Muscle of arm (tissue), 12 donors: ENCODE data around the gene FAM83C. TPM values are rescaled to one million over a fixed set of nuclear protein-coding genes. Genes with fewer than 3 reads are reported as not detected.

Experiments used
- DNase-seq: peaks from one replicate; pipeline ENCODE4 v3.0.0-alpha.2; 2013
- polyA plus RNA-seq, 12 donors: library from polyadenylated mRNA; unstranded; fragments of 120-200 nt; gene quantifications; one replicate each; pipeline ENCODE4 v1.2.1, GENCODE V29; 2013; ENCODE audit not compliant: insufficient read length in 12 of 12

The FAM83C gene
- polyA plus RNA-seq, 12 donors: 1.4 to 12.1 (median 4.5) TPM; not detected in 9

DNA sequence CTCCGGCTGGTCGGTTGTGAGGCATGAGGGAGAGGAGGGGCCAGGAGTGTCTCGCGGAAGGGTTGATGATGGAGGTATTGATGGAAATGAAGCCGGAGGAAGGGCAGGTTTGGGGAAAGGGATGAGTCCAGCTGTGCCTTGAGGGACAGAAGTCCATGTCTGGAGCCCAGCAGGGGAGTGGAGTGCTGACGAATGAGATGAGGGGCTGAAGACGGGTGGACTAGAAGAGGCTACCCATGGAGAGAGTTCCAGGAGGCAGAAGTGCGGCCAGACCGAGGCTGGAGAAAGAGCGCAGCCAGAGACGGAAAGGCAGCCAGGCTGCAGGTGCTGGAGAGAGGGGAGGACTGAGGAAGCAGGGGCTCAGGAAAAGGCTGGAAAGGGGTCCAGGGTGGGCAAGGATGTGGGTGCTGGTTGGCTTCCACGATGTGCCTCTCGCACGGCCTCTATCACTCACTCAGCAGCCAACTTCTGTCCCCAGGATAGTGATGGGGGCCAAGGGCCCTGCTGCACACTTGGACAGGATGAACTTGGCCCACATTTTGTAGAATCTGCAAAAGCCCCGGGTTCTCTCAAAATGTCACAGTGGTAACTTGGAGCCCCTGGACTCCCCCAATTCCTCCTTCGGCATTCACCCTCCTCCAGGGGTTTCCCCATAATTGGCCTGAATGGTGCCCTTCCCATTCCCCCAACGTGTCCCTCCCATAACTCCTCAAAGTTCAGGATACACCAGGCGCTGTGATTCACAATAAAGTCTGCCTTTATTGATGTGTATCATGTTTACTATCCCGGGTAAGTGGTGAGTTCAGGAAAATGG, 7.0 kb downstream of the FAM83C start:
- no peak for DNase-seq

DNA sequence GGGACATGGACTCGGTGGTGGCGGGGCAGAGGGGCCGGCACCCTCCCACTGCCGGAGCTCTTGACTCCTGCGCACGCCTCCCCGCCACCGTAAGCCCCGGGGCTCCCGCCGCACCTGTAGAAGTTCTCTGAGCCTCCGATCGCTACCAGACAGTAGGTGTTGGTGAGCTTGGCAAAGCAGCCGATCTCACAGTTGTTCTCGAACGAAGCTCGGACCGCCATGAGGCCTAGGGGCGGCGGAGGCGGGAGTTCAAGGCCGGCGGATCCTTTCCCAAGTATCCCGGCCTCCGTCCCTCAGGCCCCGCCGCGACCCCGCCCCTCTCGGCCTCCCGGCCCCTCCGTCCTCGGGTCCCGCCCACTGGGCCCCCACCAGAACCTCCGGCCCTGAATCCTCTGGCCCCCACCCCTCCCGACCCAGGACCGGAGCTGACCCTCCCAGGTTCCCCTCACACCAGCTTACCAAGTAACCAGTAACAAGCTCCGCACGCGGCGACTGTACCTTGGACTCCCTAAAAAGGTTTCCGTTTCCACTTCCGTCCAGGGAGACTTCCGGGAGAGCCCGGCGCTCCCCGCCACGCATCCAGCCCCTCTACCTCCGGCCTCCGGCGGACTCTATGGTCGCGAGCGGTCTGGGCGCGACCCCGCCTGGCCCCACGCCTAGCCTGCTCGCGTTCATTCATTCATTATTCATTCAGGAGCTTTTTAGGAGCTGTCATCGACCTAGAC, 7.8 kb downstream of the FAM83C start, which contains the start of gene EIF6:
TSS of gene EIF6 (minus strand) at position 506 of the 725 bp plus-strand sequence. CDS start at position 221, 285 bp downstream.
- peak; percentile 93 for DNase-seq

DNA sequence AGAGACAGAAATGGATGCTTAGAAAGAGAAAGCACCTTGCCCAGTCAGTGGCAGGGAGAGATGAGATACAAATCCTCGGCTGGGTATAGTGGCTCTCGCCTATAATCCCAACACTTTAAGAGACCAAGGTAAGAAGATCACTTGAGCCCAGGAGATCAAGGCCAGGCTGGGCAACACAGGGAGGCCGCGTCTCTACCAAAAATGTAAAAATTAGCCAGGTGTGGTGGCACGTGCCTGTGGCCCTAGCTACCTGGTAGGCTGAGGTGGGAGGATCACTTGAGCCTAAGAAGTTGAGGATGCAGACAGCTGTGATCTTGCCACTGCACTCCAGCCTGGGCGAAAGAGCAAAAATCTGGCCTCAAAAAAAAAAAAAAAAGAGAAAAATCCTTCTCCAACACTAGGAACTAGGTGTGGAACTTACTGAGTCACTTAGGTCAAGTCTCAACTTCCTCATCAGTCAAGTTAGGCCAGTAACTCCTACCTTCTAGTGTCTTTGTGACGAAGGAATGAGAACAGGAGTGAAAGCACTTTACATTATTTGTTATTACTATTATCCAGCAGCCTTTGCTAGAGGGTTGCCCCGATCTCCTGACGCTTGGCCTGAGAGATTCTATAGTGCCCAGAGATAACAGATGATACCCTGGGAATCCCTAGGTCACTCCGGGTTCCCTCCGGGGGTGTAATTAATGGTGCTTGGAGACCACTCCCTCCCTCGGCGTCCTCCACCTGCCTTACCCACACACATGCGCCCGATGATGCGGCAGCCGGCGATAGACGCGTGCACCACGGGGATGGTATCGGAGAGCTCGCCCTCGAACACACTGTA, 8.6 kb downstream of the FAM83C start:
- no peak for DNase-seq

DNA sequence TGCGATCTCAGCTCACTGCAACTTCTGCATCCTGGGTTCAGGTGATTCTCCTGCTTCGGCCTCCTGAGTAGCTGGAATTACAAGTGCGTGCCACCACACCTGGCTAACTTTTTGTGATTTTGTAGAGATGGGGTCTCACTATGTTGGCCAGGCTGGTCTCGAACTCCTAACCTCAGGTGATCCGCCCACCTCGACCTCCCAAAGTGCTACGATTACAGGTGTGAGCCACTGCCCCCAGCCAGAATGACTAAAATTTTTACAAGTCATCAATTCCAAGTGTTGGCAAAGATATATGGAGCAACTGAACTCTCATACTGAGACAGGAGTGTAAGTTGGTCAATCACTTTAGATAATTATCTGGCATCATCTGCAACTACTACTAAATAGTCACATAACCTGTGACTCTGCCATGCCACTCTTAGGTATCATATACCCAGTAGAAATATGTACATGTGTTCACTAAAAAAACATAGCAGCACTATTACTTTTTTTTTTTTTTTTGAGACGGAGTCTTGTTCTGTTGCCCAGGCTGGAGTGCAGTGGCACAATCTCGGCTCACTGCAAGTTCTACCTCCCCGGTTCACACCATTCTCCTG, 10.6 kb downstream of the FAM83C start:
- DNase-seq: no peak

DNA sequence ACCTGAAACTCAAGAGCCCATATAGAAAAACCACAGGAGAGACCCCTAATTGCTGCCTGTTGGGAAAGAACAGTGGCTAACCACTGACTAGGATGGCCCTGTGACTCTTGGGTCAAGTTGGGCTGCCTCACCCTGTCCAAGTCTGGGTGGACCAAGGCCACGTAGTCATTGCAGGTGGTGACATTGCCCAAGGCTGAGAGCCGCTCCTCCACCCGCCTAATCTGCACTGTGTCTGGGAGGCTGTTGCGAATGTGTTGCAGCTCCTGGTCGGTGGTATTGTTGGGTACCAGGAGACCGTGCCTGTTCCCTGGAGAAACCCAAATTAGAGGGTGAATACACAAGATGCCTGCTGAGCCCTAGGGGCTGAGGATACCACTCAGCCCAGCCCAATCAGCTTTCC, 11.7 kb downstream of the FAM83C start:
- no peak for DNase-seq

DNA sequence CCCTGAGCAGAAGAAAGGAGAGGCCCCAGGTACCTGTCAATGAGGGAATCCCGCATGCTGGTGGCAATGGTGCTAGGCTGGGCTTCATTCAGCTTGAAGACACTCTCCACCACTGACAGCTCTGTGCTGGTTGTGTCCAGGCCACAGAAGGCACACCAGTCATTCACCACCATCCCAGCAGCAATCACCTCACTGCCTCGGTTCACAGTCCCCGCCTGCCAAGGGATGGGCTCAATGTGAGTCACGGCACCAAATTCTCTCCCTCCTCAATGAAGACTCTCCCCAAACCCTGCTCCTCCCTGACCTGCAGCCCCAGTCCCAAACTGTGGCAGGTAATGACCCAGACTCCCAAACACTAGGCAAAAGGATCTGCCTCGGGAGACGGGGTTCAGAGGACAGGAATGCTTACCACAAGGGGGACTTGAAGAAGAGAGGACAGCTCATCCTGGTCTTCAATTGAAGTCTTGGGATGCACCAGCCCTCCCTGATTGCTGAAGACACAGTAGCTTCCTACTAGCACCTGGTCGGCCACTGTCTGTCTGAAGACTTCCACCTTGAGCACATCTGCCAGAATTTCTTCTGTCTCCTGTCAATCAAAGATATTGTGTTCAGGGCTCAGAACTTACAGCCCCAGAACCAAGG, 12.6 kb downstream of the FAM83C start:
- no peak for DNase-seq

DNA sequence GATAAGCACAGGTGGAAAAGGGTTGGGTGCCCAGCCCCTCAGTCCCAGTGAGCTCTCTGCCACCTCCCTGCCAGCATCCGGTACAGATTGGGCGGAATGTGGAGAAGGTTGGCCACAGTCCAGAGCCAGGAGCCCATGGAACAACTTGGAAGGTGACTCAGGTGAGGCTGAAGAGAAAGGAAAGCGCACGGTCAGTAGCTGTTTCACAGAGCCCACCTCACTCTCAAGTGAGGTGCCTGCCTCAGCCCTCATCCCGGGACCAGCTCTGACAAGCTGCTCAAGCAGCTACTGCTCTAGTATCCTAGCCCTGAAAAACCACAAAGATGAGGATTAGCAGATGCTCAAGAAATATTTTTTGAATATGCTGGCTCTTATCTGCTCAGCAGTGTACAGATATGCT, 13.2 kb downstream of the FAM83C start:
- DNase-seq: no peak

DNA sequence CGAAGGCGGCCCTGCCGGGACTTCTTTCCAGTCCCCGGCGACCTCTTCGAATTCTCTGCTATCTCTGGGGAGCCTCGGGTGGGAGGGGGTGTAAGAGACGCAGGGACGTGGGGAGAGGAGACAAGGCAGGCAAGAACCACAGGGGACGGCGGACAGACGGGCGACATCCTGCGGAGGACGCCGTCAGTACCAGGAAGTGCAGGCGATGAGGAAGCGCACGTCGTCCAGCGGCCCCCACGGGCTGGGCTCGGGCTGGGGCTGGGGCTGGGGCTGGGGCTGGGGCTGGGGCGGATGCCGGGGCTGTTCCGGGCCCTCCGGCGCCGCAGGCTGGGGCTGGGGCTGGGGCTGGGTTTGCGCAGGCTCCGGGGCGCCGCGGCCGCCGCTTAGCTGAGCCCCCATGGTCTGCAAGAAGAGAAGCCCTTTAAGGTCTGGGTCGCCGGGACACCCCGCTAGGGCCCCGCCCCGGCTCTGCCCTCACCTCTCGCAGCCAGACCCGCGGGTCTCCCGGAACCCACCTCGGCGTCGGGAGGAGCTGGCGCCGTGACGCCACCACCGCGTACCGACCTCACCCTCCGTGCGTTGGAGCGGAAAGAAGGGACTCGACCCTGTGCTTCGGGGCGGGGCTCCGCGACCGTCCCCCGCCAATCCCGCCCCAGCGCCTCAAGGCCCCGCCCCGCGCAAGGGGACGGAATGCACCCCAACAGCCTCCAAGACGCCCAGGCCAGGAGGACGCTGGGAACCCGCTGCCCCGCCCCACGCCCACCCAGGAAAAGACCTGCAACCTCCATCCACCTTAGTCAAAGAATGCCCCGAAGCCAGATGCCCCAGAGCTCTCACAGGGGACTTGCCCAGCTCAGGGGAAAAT, 14.5 kb downstream of the FAM83C start, which contains the start of gene MMP24OS:
TSS of gene MMP24OS (minus strand) at position 592 of the 865 bp plus-strand sequence. CDS start at position 399, 193 bp downstream.
- peak; percentile 89 for DNase-seq

DNA sequence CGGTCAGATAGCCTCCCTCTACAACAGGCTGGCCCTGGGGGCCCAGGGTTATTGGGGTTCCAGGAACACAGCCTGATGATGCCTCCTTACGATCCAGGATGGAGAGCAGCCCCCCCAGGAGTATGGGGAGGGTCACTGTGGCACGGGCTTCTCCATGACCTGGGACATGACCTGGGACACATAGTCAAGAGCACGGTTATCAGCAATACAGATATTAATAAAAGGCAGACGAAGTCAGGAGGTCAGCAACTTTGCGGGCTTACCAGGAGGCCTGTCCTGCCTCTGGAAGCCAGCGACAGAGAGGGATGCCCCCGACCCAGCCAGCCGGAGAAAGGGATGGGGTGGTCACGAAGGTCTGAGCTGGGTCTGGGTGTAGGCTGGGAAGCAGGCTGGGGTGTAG, 15.1 kb downstream of the FAM83C start:
- DNase-seq: no peak

DNA sequence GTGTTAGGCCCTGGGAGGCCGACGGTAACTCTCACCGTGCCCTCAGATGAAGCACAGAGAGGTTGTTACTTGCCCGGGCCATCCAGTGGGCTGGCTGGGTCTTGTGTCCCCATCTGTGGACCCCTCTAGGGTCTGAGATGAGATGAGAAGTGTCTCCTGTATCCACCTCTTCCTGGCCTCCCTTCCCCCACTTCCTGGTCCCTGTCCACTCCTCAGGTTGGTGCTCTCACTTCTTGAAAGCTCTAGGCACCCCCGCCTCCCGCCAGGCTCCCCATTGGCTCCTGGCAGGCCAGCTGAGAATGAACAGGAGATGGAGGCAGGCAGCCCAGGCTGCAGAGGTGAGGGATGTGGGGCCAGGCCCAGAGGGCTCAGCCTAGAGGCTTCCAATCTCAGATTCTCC, 15.8 kb downstream of the FAM83C start:
- DNase-seq: no peak

DNA sequence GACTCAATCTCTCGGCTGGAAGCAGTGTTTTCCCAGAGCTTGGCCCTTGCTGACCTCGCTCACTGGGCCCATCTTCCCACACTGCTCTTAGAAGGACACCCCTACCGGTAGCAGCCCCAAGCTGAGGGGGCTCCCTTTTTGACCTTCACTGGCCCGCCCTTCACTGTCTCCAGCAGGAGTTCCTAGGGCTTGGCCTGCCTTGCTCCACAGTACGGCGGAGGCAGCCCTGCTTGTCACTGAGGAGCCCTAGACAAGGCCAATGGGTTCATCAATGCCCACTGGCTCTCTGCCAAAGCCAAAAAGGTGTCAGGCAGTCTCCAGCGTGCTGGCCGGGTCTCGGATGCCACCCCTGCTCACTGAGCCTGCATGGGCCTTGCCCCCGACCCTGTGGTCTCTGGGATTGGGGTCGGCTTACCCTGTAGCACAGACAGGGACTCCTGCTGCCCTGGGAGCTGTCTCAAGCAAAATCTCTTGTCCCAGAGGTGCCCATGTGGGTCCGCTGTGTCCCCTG, 16.4 kb downstream of the FAM83C start:
- no peak for DNase-seq

DNA sequence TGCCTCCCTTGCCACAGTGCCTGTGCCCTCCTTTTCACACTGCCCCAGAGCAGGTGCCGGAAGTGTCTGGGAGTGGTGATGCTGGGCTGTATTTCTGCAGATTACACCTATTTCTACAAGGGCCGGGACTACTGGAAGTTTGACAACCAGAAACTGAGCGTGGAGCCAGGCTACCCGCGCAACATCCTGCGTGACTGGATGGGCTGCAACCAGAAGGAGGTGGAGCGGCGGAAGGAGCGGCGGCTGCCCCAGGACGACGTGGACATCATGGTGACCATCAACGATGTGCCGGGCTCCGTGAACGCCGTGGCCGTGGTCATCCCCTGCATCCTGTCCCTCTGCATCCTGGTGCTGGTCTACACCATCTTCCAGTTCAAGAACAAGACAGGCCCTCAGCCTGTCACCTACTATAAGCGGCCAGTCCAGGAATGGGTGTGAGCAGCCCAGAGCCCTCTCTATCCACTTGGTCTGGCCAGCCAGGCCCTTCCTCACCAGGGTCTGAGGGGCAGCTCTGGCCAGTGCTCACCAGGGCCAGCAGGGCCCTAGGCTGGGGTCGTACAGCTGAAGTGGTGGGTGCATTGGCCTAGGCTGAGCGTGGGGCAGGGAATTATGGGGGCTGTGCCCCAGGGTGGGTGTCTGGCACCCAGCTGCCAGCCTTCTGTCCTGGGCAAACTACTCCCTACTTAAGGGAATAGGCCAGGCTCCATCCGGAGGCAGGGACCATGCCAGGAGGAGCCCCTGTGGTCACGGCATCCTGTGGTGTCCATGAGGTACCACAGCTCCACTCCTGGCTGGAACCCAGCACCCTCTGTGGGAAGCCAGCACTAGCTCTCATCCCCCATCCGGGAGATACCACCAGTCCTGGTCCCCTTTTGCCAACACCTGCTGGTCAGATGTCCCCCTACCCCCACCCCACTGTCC, 17.8 kb downstream of the FAM83C start:
- DNase-seq: no peak

DNA sequence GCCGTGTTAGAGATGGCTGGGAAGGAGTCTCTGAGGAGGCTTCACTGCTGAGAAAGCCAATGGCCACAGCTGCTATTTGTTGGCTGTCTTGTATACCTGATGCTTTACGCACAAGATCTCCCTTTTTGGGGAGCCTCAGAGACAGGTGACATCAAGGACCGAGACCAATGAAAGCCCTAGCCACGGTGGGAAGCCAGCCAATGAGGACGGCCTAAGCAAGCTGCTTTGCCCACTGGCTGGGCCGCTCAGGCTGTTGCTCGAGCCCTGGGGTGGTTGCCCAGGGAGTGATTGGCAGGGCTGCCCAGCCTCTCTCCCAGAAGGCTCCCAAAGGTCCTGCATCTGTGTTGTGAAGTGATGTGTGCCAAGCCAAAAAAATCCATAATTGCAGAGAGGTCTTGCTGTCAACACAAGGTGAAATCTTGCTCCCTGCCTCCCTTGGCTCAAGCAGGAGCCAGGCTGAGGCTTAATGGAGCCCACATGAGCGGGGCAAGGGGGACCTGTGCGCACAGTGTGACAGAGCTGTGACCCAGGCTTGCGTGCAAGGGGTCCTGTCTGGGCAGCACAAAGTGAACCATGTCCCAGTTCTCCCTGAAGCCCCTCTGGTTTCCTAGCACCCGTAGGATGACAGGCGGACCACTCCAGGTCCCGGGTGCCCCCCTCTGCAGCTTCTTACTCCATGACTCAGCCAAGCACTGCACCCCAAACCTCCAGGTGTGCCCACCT, 18.6 kb downstream of the FAM83C start:
- no peak for DNase-seq

DNA sequence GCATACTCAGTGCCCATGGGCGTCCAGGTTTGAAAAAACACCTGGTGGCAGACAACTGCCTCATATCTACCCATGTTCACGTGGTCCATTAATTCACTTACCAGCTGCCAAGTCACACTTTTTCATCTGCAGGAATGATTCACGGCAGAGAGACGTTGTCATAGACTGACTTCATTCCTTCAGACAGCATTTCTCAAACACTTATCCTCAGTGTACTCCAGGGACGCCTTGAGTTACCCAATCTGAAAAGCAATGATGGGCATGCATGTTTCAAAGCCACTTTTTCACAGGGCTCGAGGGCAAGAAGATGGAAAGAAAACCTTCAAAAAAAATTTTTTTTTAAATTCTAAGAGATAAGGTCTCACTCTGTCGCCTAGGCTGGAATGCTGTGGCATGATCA, 20.3 kb downstream of the FAM83C start:
- DNase-seq: no peak

DNA sequence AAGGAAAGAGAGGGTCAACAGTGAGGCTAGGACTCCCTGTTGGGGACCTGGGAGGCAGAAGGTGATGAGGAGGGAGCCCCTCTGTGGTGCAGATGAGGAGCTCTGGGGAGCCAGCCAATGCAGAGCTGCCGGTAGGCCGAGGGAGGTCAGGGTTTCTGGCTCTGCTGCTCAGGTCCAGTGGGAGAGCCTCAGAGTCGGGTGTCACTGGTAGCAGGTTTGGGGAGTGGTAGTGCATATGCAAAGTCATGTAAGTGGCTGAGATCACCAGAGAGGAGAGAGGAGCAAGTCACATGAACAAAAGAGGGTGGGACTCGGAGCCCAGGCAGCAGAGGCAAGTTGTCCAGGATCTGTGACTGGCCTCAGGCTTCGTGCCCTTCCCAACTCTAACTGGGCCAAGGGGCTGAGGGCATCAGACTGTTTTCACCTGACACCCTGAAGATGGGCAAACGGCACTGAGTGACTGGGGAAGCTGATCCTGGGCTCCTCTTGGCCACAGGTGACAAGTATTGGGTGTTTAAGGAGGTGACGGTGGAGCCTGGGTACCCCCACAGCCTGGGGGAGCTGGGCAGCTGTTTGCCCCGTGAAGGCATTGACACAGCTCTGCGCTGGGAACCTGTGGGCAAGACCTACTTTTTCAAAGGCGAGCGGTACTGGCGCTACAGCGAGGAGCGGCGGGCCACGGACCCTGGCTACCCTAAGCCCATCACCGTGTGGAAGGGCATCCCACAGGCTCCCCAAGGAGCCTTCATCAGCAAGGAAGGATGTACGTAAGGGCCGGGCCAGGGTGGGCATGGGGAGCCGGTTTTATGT, 20.9 kb downstream of the FAM83C start:
- no peak for DNase-seq

DNA sequence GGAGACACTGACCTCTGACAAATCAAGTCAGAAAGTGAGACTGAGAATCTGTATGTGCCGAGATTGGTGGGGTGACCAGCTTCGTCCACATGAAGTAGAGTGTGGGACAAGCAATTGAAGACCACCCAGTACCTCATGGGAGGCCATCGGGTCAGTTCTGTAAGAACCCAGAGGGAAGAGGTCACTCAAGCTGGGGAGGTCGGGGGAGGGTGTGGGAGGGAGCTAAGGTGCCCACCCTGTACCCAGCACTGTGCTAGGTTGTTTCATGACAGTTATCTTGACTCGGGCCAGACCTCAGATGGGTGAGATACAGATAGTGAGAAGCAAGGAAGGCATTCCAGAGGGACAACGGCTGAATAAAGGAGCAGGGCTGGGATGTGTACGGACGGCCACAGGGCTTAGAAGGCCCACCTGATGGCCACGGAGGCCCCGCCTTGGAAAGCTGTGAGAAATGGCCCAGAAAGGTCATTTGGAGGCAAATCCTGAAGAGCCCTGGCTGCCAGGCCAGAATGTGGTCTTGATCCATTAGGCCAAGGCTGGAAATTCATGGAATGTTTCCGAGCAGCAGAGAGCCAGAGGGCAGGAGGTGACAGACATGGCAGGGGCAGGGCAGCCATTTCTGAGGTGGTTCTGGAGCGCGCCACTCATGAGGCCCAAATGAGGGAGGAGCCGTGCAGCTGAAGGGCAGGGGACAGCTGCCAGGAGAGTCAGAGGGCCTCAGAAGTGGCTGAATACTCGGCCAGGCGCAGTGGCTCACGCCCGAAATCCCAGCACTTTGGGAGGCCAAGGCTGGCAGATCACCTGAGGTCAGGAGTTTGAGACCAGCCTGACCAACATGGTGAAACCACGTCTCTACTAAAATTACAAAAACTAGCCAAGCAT, 22.0 kb downstream of the FAM83C start:
- no peak for DNase-seq
